NCI-H446 (cell line): ENCODE results near the gene TCEAL1.
A peak's percentile ranks its signal among the peaks of the same experiment; 100 is the strongest.
"Not testable (repeated sequence)": the region's sequence is repeated elsewhere in the genome, so short reads cannot be mapped to it uniquely, and the experiment has no call there.

Experiments
- DNase-seq, 2 experiments: peaks; one replicate each; lab custom pipeline; 2025; lab: John Stamatoyannopoulos, UW

The TCEAL1 gene

GRCh38 chrX:103628386-103629317 is at the start of gene TCEAL1:
TSS of gene TCEAL1 (plus strand) at chrX:103628975. CDS start at chrX:103629917, 942 bp downstream.
- peak; percentile 28 to 53 for DNase-seq

- peak in 1 of 2 experiments; percentile 12 for DNase-seq
Observed at GRCh38 chrX:103584596-103584995, 44.2 kb upstream of the TCEAL1 start.

GRCh38 chrX:103585411-103586313 is 43.1 kb upstream of the TCEAL1 start, which contains the start of gene TCEAL4:
TSS of gene TCEAL4 (plus strand) at chrX:103585515. CDS start at chrX:103586676, 1,161 bp downstream.
- DNase-seq: peak in 1 of 2 experiments; percentile 34

GRCh38 chrX:103586314-103586646 is 42.5 kb upstream of the TCEAL1 start:
- DNase-seq: no peak

- no peak for DNase-seq
Observed at GRCh38 chrX:103586659-103587058, 42.1 kb upstream of the TCEAL1 start.

- DNase-seq: not testable (repeated sequence)
Observed at GRCh38 chrX:103592295-103592694, 36.5 kb upstream of the TCEAL1 start.

GRCh38 chrX:103595202-103595601 is 33.6 kb upstream of the TCEAL1 start:
- DNase-seq: not testable (repeated sequence)

GRCh38 chrX:103607364-103608305 is 21.1 kb upstream of the TCEAL1 start, which contains the start of gene TCEAL3:
TSS of gene TCEAL3 (plus strand) at chrX:103607963. CDS start at chrX:103609065, 1,102 bp downstream.
- peak; percentile 1 to 35 for DNase-seq

GRCh38 chrX:103608306-103608963 is 20.3 kb upstream of the TCEAL1 start:
- DNase-seq: no peak

- no peak for DNase-seq
Observed at GRCh38 chrX:103610282-103610681, 18.5 kb upstream of the TCEAL1 start.

- DNase-seq: no peak
Observed at GRCh38 chrX:103613362-103613890, 15.3 kb upstream of the TCEAL1 start.

- no peak for DNase-seq
Observed at GRCh38 chrX:103614999-103615398, 13.8 kb upstream of the TCEAL1 start.

- no peak for DNase-seq
Observed at GRCh38 chrX:103615781-103616371, 12.9 kb upstream of the TCEAL1 start.

GRCh38 chrX:103616676-103617186 is 12.0 kb upstream of the TCEAL1 start:
- no peak for DNase-seq

GRCh38 chrX:103624111-103624510 is 4.7 kb upstream of the TCEAL1 start:
- no peak for DNase-seq

- no peak for DNase-seq
Observed at GRCh38 chrX:103626855-103627254, 1.9 kb upstream of the TCEAL1 start.

GRCh38 chrX:103629318-103630170 is 769 bp downstream of the TCEAL1 start:
- DNase-seq: peak; percentile 50 to 57

GRCh38 chrX:103630171-103630511 is 1.4 kb downstream of the TCEAL1 start:
- DNase-seq: no peak

- DNase-seq: no peak
Observed at GRCh38 chrX:103631145-103631544, 2.4 kb downstream of the TCEAL1 start.
